NCI-H1930 (cell line): ENCODE results near the gene CDH6.

Source experiments
- DNase-seq, 2 experiments: peaks; one replicate each; lab custom pipeline; 2025; lab: John Stamatoyannopoulos, UW

CDH6 gene

GRCh38 chr5:31250201-31250600 is 56.7 kb downstream of the CDH6 start:
- DNase-seq, result no peak

- DNase-seq, result no peak
Measured at GRCh38 chr5:31251032-31251431, 57.5 kb downstream of the CDH6 start.

GRCh38 chr5:31255041-31255440 is 61.6 kb downstream of the CDH6 start:
- DNase-seq, result peak in 1 of 2 experiments; percentile 9

GRCh38 chr5:31268256-31268655 is 74.8 kb downstream of the CDH6 start:
- DNase-seq, result no peak

GRCh38 chr5:31268686-31269085 is 75.2 kb downstream of the CDH6 start:
- DNase-seq, result no peak

GRCh38 chr5:31269259-31269658 is 75.8 kb downstream of the CDH6 start:
- DNase-seq, result no peak

- no peak for DNase-seq
Measured at GRCh38 chr5:31270396-31270795, 76.9 kb downstream of the CDH6 start.

GRCh38 chr5:31271567-31271966 is 78.1 kb downstream of the CDH6 start:
- DNase-seq, result no peak

- no peak for DNase-seq
Measured at GRCh38 chr5:31273161-31273560, 79.7 kb downstream of the CDH6 start.

GRCh38 chr5:31273631-31274378 is 80.3 kb downstream of the CDH6 start:
- no peak for DNase-seq

GRCh38 chr5:31280210-31280609 is 86.7 kb downstream of the CDH6 start:
- DNase-seq, result no peak

- no peak for DNase-seq
Measured at GRCh38 chr5:31283326-31283725, 89.8 kb downstream of the CDH6 start.

GRCh38 chr5:31285025-31285424 is 91.5 kb downstream of the CDH6 start:
- DNase-seq, result no peak

GRCh38 chr5:31287985-31288384 is 94.5 kb downstream of the CDH6 start:
- DNase-seq, result no peak

GRCh38 chr5:31289429-31289828 is 95.9 kb downstream of the CDH6 start:
- DNase-seq, result no peak

GRCh38 chr5:31291323-31291854 is 97.9 kb downstream of the CDH6 start:
- no peak for DNase-seq

GRCh38 chr5:31300501-31300900 is 107.0 kb downstream of the CDH6 start:
- no peak for DNase-seq

GRCh38 chr5:31301833-31302232 is 108.3 kb downstream of the CDH6 start:
- DNase-seq, result no peak

GRCh38 chr5:31303688-31304087 is 110.2 kb downstream of the CDH6 start:
- no peak for DNase-seq

- no peak for DNase-seq
Measured at GRCh38 chr5:31317665-31318064, 124.2 kb downstream of the CDH6 start.

- no peak for DNase-seq
Measured at GRCh38 chr5:31319335-31319734, 125.8 kb downstream of the CDH6 start.

- no peak for DNase-seq
Measured at GRCh38 chr5:31322946-31323345, 129.5 kb downstream of the CDH6 start.

- DNase-seq, result no peak
Measured at GRCh38 chr5:31324842-31325241, 131.4 kb downstream of the CDH6 start.
